Kidney capillary endothelial cell (primary cell): Measurements from ENCODE around the gene JAG1.

Source experiments
- DNase-seq: peaks from one replicate; pipeline ENCODE4 v3.0.0-alpha.2; 2018; ENCODE audit warnings: low spot score

Gene JAG1

GRCh38 chr20:10652660-10653261, 21.0 kb downstream of the JAG1 start:
- no peak for DNase-seq

- DNase-seq = no peak
Observed at GRCh38 chr20:10652185-10652584, 21.6 kb downstream of the JAG1 start.

GRCh38 chr20:10651227-10651990, 22.4 kb downstream of the JAG1 start:
- DNase-seq = no peak

- DNase-seq = no peak
Observed at GRCh38 chr20:10649797-10650160, 24.0 kb downstream of the JAG1 start.

- DNase-seq = no peak
Observed at GRCh38 chr20:10649080-10649796, 24.6 kb downstream of the JAG1 start.

- DNase-seq = no peak
Observed at GRCh38 chr20:10648651-10649050, 25.1 kb downstream of the JAG1 start.

- DNase-seq = no peak
Observed at GRCh38 chr20:10647909-10648308, 25.9 kb downstream of the JAG1 start.

GRCh38 chr20:10647471-10647870, 26.3 kb downstream of the JAG1 start:
- no peak for DNase-seq

- DNase-seq = no peak
Observed at GRCh38 chr20:10646886-10647420, 26.8 kb downstream of the JAG1 start.

- DNase-seq = no peak
Observed at GRCh38 chr20:10646006-10646405, 27.8 kb downstream of the JAG1 start.

- DNase-seq = no peak
Observed at GRCh38 chr20:10645205-10645570, 28.6 kb downstream of the JAG1 start.

GRCh38 chr20:10644458-10645204, 29.2 kb downstream of the JAG1 start:
- DNase-seq = no peak

- DNase-seq = no peak
Observed at GRCh38 chr20:10643560-10643873, 30.3 kb downstream of the JAG1 start.

GRCh38 chr20:10642856-10643559, 30.8 kb downstream of the JAG1 start:
- DNase-seq = no peak

GRCh38 chr20:10641893-10642292, 31.9 kb downstream of the JAG1 start:
- no peak for DNase-seq

GRCh38 chr20:10641467-10641866, 32.3 kb downstream of the JAG1 start:
- DNase-seq = no peak

- DNase-seq = no peak
Observed at GRCh38 chr20:10640897-10641296, 32.9 kb downstream of the JAG1 start.

GRCh38 chr20:10639737-10640556, 33.9 kb downstream of the JAG1 start:
- DNase-seq = no peak

GRCh38 chr20:10639077-10639736, 34.6 kb downstream of the JAG1 start:
- no peak for DNase-seq

GRCh38 chr20:10637563-10637962, 36.2 kb downstream of the JAG1 start:
- no peak for DNase-seq
